H1 (cell line): ENCODE results near the gene ERVW-1. TPM values are rescaled to one million over a fixed set of nuclear protein-coding genes. Genes with fewer than 3 reads are reported as not detected.

Experiments
- ASH2L ChIP-seq: fragments of 200-600, 300-600 bp; sonication (generic); IDR thresholded peaks from one replicate; pipeline ENCODE4 v1.7.1; 2017; ENCODE audit warnings: low read length
- BACH1 ChIP-seq: IDR thresholded peaks from 2 replicates; pipeline ENCODE4 v1.6.1; 2012; ENCODE audit warnings: low read length, improper control_type of control experiment
- BCL11A ChIP-seq, 2 experiments: IDR thresholded peaks; one replicate each; pipeline ENCODE4 v1.6.1; 2011; ENCODE audit warnings: low read depth in 2 of 2, low read length in 2 of 2, mild to moderate bottlenecking in 2 of 2
- CEBPB ChIP-seq: IDR thresholded peaks from 2 replicates; pipeline ENCODE4 v1.6.1; 2012; ENCODE audit warnings: low read depth, low read length
- CREB1 ChIP-seq: IDR thresholded peaks from 2 replicates; pipeline ENCODE4 v1.6.1; 2012; ENCODE audit warnings: inconsistent platforms
- E2F6 ChIP-seq: IDR thresholded peaks from 2 replicates; pipeline ENCODE4 v1.6.1; 2012; ENCODE audit warnings: inconsistent platforms
- EGR1 ChIP-seq: IDR thresholded peaks from 2 replicates; pipeline ENCODE4 v1.6.1; 2011; ENCODE audit warnings: low read depth, low read length, borderline replicate concordance
- GABPA ChIP-seq: IDR thresholded peaks from 2 replicates; pipeline ENCODE4 v1.6.1; 2011; ENCODE audit warnings: mild to moderate bottlenecking, low read length, moderate library complexity, borderline replicate concordance; ENCODE audit not compliant: insufficient read depth
- HDAC6 ChIP-seq: IDR thresholded peaks from one replicate; pipeline ENCODE4 v1.7.1; 2012; ENCODE audit warnings: low read depth, mild to moderate bottlenecking, inconsistent platforms, low read length, moderate library complexity
- KDM5A ChIP-seq: fragments of 200-600 bp; IDR thresholded peaks from 2 replicates; pipeline ENCODE4 v1.7.1; 2012; ENCODE audit warnings: mild to moderate bottlenecking, low read length, inconsistent platforms, mixed read lengths
- MAX ChIP-seq: IDR thresholded peaks from 2 replicates; pipeline ENCODE4 v1.6.1; 2012; ENCODE audit warnings: inconsistent platforms
- POLR2A ChIP-seq, 2 experiments: IDR thresholded peaks; 1 replicate in 1 of 2; 2 replicates in 1 of 2; pipeline ENCODE4 v1.6.1; 2011; ENCODE audit warnings: low read depth in 2 of 2, low read length in 2 of 2, mild to moderate bottlenecking in 2 of 2; ENCODE audit errors: control extremely low read depth in 1 of 2
- RAD21 ChIP-seq, 2 experiments: IDR thresholded peaks in 1 of 2; conservative IDR thresholded peaks in 1 of 2; 2 replicates each; pipeline ENCODE4 v1.6.1; 2011; ENCODE audit warnings: low read depth in 2 of 2, low read length in 2 of 2, improper control_type of control experiment in 1 of 2, inconsistent platforms in 1 of 2, mild to moderate bottlenecking in 1 of 2, moderate library complexity in 1 of 2
- RBBP5 ChIP-seq: IDR thresholded peaks from 2 replicates; pipeline ENCODE4 v1.7.1; 2012; ENCODE audit warnings: low read depth, mild to moderate bottlenecking, inconsistent platforms, low read length, moderate library complexity, borderline replicate concordance
- SIN3A ChIP-seq, 2 experiments: IDR thresholded peaks in 1 of 2; conservative IDR thresholded peaks in 1 of 2; 2 replicates each; pipeline ENCODE4 v1.6.1; 2011 to 2012; ENCODE audit warnings: low read length in 2 of 2, improper control_type of control experiment in 1 of 2, low read depth in 1 of 2, mild to moderate bottlenecking in 1 of 2
- TAF1 ChIP-seq: IDR thresholded peaks from 2 replicates; pipeline ENCODE4 v1.6.1; 2011; ENCODE audit warnings: mild to moderate bottlenecking, low read depth, low read length
- TAF7 ChIP-seq: optimal IDR thresholded peaks from 2 replicates; pipeline ENCODE3; 2011; ENCODE audit warnings: low read depth, mild to moderate bottlenecking, inconsistent platforms, low read length, moderate library complexity, borderline replicate concordance
- TBP ChIP-seq: IDR thresholded peaks from 2 replicates; pipeline ENCODE4 v1.6.1; 2011; ENCODE audit warnings: low read depth, low read length, improper control_type of control experiment
- USF2 ChIP-seq: IDR thresholded peaks from 2 replicates; pipeline ENCODE4 v1.6.1; 2011; ENCODE audit warnings: low read length, improper control_type of control experiment
- YY1 ChIP-seq: IDR thresholded peaks from 2 replicates; pipeline ENCODE4 v1.6.1; 2011; ENCODE audit warnings: low read depth, mild to moderate bottlenecking, low read length
- ZNF274 ChIP-seq: IDR thresholded peaks from 2 replicates; pipeline ENCODE4 v1.7.0; 2012; ENCODE audit warnings: low read length, borderline replicate concordance; ENCODE audit errors: extremely low read depth
- polyA plus RNA-seq, 7 experiments: library from polyadenylated mRNA; depleted of rRNA in 3 of 7; stranded (reverse) in 5 of 7; unstranded in 2 of 7; fragments of >200 nt in 5 of 7; fragments of 200-250 nt in 2 of 7; gene quantifications; 1 replicate in 5 of 7; 2 replicates in 1 of 7; 4 replicates in 1 of 7; pipeline versions ENCODE4 v1.2.1 to v1.2.3, GENCODE V29; 2011 to 2013; ENCODE audit warnings: missing spikeins in 2 of 7, mixed read lengths in 2 of 7
- total RNA-seq: library from RNA; stranded (reverse); fragmentation: NEBNext Ultra II Directional; extraction: Animal tissue kit (Norgen Biotek cat#: 25700); gene quantifications from 2 replicates; pipeline ENCODE4 v1.2.1, GENCODE V29; 2021

The ERVW-1 gene
- total and polyA plus RNA-seq, 2 of the 8 experiments (the other 6 are each of a cell fraction or from before 2014, with no cell fraction given) = 0.08 TPM; not detected in 1

- TF ChIP-seq ASH2L (peak; percentile 70), EGR1 (0 out of 2 replicates have a peak, but pooled peaks have one; percentile 27), GABPA (peak; percentile 95), KDM5A (peak; percentile 66; the same call in 1 of the 2 replicates), SIN3A (conservative IDR thresholded peaks at IDR 0.05 in 1 of 2, IDR thresholded peaks at IDR 0.05 in 1 of 2; ENCODE audit: low read depth in 1 of 2, low read length in 2 of 2) (peak in 1 of 2 experiments; percentile 65; a peak in 3 of 4 replicates), HDAC6 (no peak), TBP (peak; percentile 84), RBBP5 (peak; percentile 95; the same call in 1 of the 2 replicates), USF2 (peak; percentile 59), MAX (no peak; the same call in 1 of the 2 replicates), RAD21 (IDR thresholded peaks at IDR 0.05 in 1 of 2, conservative IDR thresholded peaks at IDR 0.05 in 1 of 2; ENCODE audit: low read depth in 2 of 2, low read length in 2 of 2) (peak in 1 of 2 experiments; percentile 93; a peak in 1 of 4 replicates), ZNF274 (no peak), CREB1 (no peak), BACH1 (no peak), POLR2A (IDR thresholded peaks at IDR 0.05; ENCODE audit: control extremely low read depth in 1 of 2, low read depth in 2 of 2, low read length in 2 of 2) (peak; percentile 76 to 89), TAF1 (peak; percentile 88), YY1 (peak; percentile 79), CEBPB (no peak), TAF7 (peak; percentile 85), E2F6 (peak; percentile 40; the same call in 1 of the 2 replicates), BCL11A (IDR thresholded peaks at IDR 0.05; ENCODE audit: low read depth in 2 of 2, low read length in 2 of 2) (no peak)
Observed at GRCh38 chr7:92447345-92448204, 30.2 kb downstream of the ERVW-1 start, which contains the start of gene GATAD1 (continued).
